22Rv1 (cell line): ENCODE data around the gene SAPCD2.

Source experiments
- CTCF ChIP-seq: fragments of 450-650 bp; IDR thresholded peaks from 2 replicates; pipeline ENCODE4 v1.5.1; 2017; ENCODE audit warnings: mild to moderate bottlenecking
- ZFX ChIP-seq: fragments of 450-650 bp; IDR thresholded peaks from 2 replicates; pipeline ENCODE4 v1.6.1; 2017; ENCODE audit warnings: antibody characterized with exemption, borderline replicate concordance

GRCh38 chr9:137114613-137115393 is 44.4 kb upstream of the SAPCD2 start, which contains the start of gene DPP7:
- TF ChIP-seq CTCF (no peak), ZFX (no peak)
